HG03469 (cell line): ENCODE data around the gene PDZD4.

Experiments
- ATAC-seq: cut with Tn5 transposase; IDR thresholded peaks from one replicate; pipeline ENCODE4 v1.9.1; 2021; ENCODE audit warnings: mild to moderate bottlenecking, moderate library complexity, moderate number of reproducible peaks; ENCODE audit not compliant: unreplicated experiment

Gene PDZD4

DNA sequence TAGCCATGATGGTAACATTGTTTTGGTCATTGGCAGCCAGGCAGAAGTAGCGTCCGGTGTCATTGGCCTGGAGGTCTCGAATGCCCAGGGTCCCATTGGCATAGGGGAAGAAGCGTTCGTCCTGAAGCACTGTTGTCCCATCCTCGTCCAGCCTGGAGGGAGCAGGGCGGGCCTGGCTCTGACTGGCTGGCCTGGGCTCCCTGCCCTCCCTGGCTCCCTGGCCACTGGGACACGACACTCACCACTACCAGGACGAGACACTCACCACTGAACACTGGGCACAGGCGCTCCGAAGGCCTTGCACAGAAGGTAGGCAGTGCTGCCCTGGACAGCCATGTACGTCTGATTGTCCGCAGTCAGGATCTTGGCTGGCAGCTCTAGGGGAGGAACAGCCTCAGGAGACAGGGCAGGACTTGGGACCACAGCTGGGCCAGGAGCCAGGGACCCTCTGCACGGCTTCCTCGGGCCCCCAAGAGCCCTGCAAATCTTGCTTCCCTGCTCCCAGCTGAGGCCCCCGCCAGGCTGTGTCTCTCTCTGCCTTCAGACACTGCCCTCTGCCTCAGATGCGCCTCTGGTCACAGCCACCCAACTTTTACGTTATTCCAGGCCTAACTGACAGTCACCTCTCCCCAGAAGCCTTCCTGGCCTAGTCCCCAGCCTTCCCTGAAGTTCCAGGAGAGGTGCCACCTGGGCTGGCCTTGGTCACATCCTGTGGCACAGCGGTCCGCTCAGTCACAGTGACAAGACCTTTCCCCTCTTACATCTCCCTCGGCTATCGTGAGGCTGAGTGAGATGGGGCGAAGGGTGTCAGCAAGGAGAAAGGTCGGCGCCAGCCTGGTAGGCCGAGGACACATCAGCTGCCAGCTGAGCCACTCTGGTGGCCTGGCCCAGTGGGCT lies 38.5 kb upstream of the PDZD4 start:
- no peak for ATAC-seq

DNA sequence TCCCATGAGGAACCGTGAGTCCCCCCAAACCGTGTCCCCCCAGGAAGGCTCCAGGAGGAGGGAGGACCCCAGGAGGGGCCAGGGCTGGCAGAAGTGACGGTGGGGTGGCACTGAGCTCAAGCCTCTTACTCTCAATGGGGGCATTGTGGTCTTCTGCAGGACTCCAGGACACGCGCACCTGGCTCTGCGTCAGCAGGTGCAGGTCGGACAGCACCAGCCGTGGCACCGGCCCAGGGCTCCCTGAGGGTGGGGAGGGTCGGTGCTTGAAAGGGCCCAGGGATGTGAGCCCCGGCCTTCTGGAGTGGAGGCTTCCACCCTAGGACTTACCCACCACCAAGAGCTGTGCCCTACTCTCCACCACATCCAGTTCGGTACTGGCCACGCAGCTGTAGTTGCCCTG lies 37.3 kb upstream of the PDZD4 start:
- ATAC-seq = no peak

DNA sequence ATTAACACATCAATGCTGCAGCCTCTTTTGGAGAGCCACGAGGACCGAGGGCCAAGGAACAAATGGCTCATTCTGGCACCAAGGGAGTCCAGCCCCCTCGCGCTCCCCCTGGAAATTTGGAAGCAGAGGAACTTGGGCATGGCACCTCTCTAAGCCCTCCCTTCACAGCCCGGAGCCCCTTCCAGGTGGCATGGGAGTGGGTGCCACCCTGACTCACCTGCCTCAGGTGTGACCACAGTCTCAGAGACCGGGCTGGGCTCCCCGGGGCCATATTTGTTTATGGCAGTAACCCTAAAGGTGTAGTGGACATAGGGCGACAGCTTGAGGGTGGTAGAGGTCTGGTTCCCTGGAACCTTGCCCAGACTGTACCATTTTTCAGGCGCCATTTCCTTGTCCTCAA lies 36.8 kb upstream of the PDZD4 start:
- no peak for ATAC-seq

DNA sequence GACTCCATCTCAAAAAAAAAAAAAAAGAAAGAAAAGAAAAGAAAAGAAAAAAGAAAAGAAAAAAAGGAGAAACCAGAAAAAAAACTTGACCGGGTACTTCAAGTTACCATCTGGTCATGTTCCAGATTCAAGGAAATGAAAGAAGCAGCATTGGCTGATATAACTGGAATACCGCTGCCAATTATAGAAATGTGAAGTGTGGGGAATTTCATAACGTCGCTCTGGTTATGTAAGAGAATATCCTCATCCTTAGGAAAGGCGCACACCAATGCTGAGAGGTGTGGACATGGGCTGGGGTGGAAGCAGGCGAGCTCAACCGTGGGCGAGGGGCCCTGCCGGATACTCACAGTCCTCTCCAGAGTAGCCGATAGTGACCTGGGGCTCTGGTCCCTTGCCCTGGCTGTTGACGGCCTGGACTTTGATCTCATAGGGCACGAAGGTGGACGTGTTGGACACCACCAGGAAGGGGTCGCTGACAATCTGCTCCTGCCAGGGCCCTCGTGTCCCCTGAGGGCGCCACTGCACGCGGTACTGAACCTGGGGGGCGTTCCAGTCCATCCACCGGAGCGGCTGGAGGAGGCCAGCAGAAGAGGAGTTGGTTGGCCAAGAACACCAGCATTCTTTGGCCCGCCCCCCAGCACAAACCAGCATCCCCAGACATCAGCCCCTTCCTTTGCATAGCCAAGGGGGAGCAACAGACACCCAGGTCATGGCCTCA lies 36.1 kb upstream of the PDZD4 start:
- ATAC-seq = no peak

DNA sequence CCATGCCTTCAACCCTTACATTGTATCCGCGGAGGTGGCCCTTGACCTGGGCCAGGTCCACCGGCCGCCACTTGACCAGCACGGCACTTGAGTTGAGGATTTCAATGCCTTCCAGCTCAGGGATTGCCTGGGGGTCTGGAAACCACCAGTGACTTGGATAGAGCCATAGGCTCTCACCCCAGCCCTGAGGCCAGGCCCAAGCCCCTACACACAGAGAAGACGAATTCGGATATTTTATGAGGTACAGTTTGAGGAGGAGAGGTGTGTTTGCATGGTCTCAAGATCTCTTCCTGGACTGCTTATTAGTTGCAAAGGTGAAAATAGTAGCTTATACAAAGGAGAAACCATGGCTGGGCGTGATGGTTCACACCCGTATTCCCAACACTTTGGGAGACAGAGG lies 35.3 kb upstream of the PDZD4 start:
- no peak for ATAC-seq

DNA sequence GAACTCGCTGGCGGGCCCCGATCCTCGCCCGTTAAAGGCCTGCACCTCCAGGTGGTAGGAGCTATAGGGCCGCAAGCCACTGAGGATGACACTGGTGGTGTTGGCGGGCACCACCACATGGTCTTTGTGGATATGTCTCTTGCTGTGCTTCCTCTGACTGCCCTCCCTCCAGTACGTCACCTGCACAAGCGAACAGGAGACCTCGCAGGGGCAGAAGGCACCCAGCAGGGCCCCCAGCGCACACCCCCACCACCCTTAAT lies 34.9 kb upstream of the PDZD4 start:
- ATAC-seq = no peak

DNA sequence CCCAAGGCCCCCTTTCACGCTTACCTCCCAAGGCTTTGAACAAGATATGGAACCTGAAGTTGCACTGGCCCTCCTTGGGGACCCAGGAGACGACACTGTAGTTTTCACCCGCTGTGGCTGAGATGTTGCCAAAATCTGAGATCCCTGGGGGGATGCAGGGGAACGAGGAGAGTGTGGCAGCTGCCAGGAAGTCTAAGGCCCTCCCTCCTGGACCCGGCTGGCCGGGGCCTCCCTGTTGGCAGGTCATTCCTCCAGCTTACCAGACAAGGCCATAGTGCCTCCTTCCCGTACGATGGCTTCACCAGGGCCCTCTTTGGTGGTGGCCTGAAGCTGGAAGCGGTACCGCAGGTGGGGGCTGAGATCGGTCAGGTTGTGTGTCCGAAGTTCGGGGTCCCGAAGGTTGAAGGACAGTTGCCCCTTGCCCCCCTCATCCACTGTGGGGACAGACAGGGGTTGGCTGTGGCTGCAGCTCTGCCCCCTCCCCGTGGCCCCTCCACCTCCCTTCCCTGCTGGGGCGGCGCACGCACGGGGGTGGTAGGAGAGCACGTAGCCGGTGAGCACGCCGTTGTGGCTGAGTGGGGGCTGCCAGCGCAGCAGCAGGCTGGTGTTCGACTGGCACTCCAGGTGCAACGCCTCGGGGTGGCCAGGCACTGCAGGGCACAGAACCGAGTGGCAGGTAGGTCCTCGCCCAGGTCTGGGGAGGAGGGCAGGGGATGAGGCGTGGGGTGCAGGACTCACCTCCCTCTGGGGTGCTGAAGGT lies 34.4 kb upstream of the PDZD4 start:
- no peak for ATAC-seq

DNA sequence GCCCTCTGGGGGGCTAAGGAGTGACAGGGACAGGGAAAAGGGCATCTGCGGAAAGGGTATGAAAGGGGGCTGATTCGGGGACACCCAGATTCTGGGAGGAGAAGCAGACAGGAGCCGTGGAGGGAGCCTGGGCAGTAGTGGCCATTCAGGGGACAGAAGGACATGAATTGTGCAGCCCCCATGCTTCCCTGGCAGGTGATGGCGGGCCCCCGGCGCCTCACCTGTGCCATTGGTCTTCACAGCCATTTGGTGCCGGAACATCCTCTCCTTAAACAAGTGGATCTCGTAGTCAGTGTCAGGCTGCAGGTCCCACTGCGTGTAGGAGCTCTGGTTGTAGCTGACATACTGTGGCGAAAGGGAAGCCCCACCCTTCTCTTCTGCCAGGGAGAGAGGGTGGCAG lies 33.8 kb upstream of the PDZD4 start:
- ATAC-seq = no peak

DNA sequence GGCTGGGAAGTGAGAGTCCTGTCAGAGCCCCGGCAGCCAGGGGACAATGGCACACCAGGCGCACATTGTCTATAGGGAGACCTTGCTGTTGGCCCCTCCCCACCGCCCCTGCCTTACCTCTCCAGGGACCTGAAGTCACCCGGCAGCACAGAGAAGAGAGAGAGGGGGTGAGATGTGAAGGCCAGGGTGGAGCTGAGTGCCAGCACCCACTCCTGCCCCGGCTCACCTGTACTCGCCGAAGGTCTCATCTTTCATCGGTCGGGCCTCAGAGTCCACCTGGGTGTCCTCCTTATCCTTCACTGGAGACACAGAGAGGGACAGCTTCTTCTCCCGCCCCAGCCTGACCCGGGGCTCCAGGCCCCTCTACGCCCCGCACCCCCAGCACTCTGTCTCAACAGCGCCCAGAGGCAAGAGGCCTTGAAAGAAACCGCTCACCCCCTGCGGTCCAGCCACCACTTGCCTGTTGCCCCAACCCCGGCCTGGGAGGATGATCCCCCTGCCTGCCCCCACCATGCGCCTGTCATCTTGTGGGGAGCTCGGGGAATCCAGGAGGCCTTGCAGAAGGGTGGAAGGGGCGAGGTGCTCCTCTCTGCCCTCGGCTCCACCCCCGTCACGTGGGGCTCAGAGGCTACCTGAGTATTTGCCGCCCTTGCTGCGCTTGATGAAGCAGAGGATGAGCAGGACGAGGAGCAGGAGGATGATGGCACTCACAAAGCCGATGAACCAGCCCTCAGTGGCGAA lies 33.1 kb upstream of the PDZD4 start:
- no peak for ATAC-seq

DNA sequence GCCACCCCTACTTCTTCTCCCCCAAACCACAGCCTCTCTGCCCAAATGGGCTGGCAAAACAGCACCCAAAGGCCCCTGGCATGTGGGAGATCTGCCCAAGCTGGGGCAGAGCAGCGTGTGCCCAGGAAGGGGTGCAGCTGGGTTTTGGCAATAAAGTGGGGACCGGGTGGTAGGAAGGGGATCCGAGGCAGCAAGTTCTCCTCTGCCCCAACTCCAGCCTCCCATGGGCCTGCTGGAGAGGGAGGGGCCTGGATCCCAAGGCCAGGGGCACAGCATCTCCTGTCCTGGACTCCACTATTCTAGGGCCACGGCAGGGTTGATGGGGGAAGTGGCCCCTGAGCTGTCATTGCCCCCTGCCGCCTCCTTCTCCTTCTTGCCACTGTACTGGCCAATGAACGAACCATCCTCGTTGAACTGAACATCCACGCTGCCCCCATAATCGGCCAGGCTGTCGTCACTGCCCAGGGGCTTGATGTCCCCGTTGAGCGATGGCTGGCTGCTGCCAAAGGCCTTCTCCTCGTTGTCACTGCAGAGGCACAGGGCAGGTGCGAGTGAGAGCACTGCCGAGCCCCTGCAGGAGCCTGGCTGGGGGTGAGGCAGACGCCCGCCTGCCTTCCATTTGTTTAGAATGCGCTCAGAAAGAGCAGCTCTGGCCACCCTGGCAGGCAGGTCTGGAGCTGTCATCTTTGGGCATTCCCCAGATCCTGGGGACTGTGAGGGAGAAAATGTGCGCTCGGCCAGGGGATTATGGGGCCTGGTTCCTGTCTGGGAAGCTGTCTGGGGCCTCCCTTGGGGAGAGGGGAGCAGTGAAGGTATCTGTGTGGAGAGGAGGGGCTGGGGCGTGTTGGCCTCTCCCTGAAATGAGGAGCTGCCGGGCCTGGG lies 32.3 kb upstream of the PDZD4 start:
- ATAC-seq = no peak

DNA sequence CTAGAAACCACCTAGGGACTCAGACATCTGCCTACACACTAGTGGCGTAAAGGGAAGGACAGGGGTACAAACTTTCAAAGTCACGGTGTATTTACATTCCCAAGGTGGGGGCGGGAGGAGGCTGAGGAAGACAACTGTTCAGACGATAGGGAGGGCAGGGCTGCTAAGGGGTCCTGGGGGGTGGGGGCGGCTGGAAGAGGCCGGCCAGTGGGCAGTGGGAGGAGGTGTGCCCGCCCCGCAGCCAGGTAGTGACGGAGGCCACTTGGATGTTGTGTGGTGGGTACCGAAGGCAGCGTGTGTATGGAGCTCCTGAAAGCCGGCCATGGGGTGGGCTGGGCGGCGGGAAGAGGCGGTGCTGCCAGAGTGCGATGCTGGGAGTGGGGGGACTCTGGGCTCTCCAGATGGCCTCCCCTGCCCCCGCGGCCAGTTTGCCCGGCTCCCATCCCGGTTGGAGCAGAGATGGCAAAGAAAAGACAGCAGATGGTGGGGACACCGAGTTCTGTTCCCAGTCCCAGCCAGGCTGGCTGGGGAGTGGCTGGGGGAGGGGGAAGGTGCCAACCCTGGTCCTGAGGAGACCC lies 31.5 kb upstream of the PDZD4 start:
- no peak for ATAC-seq

DNA sequence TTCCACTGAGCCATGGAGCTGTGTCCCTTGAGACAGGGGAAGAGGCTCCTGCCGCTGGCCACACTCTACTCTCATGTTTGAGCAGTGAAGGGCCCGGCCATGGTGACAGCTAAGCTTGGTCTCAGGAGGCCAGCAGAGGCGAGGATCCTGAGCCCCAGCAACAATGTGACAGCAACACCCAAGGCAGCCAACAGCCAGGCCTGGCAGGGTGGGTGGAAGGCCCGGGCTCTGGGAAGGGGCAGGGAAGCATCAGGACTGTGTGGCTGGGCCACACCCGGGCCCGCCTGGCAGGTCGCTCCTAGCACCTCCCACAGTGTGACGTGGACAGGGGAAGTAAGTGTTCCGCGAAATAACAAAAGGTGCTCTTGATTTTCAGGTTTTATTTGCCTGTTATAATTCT lies 30.8 kb upstream of the PDZD4 start:
- ATAC-seq = no peak

DNA sequence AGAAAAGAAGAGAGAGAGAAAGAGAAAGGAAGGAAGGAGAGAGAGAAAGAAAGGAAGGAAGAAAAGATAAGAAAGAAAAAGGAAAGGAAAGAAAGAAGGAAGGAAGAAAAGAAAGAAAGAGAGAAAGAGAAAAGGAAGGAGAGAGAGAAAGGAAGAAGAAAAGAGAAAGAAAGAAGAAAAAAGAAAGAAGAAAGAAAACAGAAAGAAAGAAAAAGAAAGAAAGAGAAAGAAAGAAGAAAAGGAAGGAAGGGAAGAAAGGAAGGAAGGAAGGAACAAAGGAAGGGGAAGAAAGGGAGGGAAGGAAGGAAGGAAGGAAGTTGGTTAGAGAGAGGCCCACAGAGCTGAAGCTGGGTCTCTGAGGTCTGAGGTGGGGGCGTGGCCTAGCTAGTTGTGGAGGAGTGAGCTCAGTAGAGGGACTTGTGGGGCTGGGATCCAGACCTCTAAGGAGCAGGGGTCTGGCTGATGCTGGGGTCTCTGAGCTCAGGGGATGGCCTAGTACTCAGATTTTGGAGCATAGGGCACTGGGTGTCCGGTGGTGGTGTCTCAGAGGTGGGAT lies 27.1 kb upstream of the PDZD4 start:
- no peak for ATAC-seq

DNA sequence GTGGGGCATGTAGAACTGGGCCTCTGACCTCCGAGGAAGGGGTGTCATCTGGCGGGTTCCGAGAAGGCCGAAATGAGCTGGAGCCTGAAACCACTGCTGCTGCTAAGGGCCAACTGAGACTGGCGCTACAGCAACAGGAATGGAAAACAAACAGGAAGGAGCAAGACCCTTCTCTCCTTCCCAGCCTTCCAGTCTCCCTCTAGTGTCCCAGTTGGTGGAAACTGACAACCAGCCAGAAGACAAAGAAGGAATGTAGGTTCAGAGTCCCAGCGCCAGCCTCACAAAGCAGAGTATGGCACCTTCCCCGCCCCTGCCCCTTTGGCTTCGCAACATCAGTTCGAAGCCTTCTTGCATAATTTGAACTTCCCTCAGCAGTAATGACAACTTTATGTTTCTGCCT lies 24.4 kb upstream of the PDZD4 start:
- ATAC-seq = no peak

DNA sequence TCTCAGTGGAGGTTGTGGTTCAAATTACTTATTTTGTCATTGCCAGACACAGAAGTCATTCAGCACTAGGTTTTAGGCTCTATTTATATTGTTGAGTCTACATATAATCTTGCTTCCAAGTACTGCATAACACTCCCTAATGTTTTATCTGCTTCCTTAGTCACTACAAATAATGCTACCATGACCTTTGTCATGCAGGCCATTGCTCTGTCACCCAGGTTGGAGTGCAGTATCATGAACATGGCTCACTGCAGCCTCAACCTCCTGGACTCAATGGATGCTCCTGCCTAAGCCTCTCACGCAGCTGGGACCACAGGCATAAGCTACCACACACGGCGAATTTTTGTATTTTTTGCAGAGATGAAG lies 23.5 kb upstream of the PDZD4 start:
- no peak for ATAC-seq

DNA sequence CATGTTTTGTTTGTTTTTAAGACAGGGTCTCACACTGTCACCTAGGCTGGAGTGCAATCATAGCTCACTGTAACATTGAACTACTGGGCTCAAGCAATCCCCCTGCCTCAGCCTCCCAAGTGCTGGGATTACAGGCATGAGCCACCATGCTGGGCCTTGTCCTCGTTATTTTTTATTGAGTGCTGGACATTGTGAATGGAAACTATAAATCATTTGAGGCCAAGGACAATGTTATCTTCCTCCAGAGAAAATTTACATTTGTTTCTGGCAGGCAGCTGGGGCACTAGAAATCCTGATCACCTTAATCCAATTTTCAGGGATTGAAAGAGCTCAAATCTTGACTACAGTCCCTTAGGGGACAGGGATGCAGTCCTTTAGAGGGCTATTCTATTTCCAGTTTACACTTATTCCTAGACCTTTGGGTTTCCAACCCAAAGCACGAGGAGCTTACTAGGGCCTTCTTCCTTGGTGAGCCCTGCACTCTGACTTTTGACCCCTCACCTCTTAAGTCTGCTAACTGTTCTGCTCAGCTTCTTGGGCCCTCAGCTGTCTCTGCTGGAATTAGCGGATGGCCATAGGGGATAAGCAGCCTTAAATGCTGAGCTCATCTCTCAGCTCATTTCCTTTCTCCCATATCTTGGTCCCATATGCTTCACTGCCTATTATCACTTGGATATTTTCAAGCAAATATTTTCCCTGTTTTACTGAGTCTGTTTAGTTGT lies 23.0 kb upstream of the PDZD4 start:
- ATAC-seq = no peak

DNA sequence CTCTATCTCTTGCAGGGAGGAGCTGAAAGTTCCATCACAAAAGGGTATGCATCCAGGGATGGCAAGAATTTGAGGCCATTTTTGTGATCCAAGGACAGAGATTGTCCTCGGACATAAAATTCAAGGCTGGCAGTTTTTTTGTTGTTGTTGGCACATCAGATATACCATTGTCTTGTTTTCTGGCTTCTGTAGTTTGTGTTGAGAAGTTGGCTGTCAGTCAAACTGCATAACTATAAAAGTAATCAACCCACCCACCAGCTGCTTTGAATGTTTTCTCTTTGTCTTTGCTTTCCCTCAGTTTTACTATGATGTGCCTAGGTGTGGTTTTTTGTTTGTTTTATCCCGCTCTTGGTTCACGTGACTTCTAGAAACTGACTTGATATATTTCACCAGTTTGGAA lies 21.6 kb upstream of the PDZD4 start:
- ATAC-seq = no peak

DNA sequence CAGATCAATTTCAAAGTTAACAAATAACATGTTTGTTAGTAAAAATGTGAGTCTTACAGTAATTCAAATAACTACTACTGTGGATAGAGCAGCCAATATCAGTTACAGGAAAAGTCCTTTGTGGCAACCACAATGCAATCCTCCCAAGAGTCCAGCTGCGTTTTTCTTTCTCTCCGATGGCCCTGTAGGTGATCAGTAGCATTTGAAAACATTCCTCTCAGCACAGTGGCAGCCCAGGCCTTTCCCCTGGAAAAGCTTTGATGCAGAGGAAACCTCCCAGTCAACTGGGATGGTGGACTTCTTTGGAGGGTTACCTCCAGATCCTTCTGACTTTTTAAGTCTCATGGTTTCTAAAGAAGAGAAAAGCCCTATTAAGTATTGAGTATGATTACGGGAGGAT lies 18.0 kb upstream of the PDZD4 start:
- no peak for ATAC-seq

DNA sequence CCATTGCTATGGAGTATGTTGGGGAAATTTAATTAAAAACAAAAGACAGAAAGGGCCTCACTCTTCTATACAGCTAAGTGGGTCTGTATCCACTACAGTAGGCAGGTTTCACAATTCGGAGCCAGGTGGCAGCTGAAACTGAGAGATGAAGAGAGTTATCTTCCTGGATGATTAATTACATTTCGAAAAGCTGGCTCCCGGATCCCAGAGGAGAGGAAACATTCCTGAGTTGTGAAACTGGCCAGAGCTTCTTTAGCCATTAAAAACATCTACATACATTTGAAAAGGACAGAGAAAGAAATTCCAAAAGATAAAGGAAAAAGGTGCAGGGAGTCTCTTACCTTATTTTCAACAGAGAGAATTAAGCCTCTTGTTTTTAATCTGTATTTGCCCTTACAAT lies 15.5 kb upstream of the PDZD4 start:
- no peak for ATAC-seq
